ENCODE results near the gene PSMA6. TPM values are rescaled to one million over a fixed set of nuclear protein-coding genes. Genes with fewer than 3 reads are reported as not detected.
A peak's percentile ranks its signal among the peaks of the same experiment; 100 is the strongest.
"Not testable (repeated sequence)": the region's sequence is repeated elsewhere in the genome, so short reads cannot be mapped to it uniquely, and the experiment has no call there.

PSMA6 gene
- total RNA-seq: 175 TPM

DNA sequence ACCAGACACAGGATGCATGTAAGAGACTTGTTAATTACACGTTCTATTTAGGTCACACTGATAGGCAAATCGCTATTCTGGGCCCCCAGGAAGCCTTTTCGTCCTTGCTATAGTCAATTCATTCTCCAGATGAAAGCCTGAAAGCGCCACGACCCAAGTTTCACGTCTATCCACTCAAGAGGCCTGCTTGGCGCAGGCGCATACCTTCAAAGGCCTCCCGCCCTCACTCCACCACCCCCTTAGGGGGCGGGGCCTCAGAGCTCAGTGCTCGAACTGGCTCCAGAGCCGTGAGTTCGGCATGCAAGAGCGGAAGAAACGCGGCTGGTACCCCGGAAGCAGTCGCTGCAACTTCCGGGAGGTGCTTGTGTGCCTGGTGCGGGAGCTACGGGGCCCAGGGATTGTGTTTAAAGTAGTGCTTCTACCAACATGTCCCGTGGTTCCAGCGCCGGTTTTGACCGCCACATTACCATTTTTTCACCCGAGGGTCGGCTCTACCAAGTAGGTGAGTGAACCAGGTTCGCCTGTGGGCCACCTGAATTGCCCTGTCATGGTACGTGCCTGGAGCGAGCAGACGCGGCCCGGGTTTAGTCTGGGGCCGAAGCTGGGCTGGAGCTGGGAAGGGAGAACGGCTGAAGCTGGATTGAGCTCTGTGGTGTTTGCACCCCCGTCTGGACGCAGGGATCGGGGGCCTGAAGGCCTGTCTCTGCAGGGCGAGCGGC, at the start of gene PSMA6:
PSMA6 (plus strand) TSS at position 332 of the 719 bp plus-strand sequence; CDS start at position 427, 95 bp downstream.
- DNase-seq: peak; percentile 99

DNA sequence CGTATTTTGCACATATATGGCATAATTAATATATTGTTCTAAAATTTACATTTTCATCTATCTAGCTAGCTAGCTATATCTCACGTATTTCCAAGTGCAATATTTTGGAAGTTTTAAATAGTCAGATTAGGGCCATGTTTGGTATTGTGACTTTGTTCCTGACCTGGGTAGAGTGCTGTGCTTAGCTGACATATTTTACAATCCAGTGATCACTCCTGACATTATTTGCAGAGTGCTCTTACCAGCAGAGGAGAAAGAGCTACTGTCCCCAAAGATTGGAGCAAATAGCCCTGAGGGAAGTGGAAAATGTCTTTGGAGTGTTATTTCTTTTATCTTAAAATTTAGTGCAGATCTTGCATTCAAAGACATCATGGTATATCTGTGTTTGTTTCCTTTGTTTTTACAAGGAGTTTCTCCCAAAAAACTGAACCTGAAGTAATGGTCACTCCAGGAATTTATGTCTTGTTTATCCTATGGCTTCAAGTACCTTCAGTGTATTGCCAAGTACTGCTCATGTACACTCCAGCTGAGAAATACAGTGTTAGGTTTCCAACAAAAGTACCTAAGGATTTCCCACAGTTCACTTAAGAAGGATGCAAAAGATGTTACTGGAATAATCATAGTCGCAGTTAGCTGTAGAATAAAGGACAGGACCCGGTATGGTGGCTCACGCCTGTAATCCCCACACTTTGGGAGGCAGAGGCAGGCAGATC, 49.4 kb upstream of the PSMA6 start:
- DNase-seq: no peak

DNA sequence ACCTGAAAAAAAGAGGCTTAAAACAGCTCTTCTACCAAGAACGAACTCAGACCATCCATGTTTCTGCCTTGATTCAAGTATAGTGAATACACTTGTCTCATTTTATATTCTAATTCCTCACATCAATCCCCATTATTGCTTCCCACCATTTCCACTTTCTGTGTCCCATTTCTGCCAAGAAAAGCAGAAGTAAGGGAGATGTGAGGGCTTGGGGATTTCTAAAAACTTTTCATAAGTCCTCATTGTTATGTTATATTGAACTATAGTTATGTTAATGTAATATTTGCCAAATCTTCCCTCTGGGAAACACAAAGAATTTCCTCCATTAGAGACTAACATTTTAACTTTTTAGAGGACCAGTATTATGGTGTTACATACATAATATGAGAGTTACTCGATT, 48.2 kb upstream of the PSMA6 start:
- DNase-seq: no peak

DNA sequence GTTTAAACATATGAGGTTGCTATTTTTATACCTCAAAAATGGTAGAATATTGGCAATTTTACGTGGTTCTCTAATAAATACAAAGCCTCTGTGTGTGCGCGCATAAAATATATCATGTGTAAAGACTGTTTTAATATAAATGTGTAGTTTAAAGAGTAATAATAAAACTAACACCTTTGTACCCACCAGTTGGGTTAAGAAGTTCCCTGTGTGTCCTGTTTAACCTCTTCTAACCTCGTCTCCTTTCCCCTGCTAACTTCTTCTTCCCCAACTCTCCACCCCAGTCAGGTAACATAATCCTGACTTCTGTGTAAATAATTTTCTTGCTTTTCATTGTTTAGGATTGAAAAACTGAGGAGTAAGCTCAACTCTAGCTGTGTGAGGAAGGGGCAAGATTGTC, 47.6 kb upstream of the PSMA6 start:
- DNase-seq: no peak

DNA sequence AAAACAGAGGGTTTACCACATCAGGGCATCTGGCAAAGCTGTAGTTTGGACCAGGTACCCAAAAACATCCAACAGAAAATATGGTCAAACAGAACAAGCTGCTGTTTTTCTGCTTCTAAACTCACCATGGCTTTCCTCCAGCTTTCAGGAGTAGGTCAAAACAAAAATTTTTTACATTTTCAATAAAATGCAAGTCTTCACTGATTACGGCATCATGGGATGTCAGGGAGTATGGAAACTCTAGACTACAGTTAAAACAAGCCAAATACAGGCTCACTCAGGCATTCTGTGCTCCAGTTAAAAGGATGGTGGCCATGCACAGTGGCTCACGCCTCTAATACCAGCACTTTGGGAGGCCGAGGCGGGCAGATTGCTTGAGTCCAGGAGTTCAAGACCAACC, 47.1 kb upstream of the PSMA6 start:
- no peak for DNase-seq

DNA sequence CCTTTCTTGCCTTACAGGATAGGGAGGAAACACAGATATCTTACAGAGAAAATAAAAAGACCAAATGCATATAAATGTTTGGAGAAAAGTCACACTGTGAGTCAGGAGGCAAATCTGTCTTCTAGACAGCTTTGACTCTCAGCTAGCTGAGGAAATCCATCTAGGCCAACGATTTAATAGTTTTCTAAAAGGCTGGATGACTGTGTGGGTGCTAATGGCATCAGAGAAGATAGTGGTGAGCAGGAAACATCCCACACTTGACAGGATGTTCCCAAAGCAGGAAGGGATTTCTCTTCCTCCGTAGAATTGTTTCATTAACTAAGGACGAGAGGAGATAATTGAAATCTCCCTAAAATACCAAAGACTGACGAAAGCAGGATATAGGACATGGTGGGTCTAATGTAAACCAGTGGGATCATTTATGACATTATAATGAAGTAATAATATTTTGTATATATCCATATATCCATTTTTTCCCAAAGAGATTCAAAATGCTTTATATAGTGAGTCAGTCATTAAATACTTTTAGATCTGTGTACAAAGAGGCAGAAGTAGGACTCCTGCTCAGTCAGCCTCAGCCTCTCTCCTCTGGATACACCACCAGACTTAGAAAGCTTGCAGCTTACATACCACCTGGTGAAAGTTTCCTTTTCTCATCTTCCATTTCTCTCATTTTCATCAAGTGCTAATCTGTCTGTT, 44.3 kb upstream of the PSMA6 start:
- DNase-seq: no peak

DNA sequence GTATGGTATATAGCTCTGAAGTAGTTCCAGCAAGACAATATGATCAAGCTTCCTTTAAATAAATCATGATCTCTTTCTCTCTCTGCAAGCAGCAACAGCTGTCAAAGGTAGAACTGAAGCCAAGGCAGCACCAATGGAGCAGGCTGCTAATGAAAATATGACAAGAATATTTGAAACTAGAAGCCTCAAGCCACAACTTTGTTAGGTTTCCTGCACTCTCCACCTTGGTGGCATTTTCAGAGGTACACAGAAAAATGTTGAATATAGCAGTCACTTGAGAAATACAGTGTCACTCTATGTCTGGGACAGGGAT, 43.8 kb upstream of the PSMA6 start:
- no peak for DNase-seq

DNA sequence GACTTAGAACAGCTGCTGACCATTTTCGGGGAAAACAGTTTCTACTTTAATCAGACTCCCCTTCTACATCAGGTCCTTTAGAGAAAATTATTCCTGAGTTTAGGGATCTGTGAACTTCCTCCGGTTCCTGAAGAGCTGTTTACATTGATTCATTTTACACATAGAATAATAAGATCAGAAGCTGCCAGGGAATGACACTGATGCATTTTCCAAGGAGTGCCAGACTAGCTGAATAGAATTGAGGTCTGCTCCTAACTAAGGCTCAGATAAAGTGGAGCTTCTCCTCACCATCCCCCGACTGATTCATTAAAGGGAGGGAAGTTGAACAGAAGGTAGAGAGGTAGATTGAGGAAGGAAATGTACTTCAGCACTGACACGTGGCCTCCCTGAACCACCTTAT, 41.9 kb upstream of the PSMA6 start:
- DNase-seq: no peak

DNA sequence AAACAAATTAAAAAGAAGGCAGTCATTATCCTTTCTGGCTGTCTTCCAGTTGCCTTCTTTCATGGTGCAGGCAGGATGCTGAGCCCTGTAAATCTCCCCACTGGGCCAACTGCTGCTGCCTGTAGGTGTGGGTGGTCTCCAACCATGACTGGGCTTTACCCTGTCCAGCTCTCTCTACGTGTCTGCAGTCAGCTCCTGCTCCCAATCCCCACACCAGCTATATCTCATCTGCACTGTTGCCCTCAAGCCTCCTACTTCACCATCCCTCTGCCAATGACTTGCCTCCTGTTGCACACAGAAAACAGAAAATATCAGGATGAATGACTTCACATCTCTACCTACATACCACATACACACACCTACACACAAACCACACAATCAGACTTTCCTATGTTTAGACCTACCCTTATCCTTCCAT, 39.7 kb upstream of the PSMA6 start:
- DNase-seq: no peak

DNA sequence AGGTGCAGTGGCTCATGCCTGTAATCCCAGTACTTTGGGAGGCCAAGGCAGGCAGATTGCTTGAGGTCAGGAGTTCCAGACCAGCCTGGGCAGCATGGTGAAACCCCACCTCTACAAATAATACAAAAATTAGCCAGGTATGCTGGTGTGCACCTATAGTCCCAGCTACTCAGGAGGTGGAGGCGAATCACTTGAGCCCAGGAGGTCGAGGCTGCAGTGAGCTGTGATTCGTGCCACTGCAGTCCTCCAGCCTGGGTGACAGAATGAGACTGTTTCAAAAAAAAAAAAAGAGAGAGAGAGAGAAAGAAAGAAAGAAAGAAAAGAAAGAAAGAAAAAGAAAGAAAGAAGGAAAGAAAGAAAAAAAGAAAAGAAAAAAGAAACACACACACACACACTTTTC, 39.1 kb upstream of the PSMA6 start:
- DNase-seq: not testable (repeated sequence)

DNA sequence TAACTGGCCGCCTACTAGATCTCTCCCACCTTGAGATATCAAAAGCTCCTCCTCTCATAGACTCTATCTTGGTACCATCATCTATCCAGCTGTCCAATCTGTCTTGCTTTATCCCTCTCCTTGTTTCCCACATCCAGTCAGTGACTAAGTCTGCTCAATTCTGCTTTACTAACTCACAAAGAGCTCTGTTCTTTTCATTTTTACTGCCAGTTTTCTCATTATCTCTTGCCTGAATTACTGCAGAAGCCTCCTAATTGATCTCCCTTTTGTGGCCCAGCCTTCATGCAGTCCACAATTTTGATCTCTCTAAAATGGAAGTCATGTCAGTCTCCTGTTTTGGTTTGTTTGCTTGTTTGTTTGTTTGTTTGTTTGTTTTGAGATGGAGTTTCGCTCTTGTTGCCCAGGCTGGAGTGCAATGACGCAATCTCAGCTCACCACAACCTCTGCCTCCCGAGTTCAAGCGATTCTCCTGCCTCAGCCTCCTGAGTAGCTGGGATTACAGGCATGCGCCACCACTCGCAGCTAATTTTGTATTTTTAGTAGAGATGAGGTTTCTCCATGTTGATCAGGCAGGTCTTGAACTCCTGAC, 38.1 kb upstream of the PSMA6 start:
- DNase-seq: not testable (repeated sequence)

DNA sequence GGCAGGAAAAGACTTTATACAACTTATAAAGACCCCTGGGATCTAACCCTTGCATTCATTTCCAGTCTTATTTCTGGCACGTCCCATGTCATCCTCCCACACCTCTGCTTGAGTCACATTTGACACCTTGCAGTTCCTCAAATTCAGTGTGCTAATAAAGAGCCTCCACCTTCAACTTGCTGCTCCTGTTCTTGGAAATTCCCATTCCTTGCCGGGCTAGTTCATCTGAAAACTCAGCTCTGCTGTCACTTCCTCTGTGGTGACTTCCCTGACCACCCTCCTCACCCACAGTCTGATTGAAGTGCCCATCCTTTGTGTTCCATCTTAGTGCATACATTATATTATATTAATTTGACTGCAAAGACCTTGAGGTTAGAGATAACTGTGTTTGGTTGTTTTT, 37.4 kb upstream of the PSMA6 start:
- no peak for DNase-seq

DNA sequence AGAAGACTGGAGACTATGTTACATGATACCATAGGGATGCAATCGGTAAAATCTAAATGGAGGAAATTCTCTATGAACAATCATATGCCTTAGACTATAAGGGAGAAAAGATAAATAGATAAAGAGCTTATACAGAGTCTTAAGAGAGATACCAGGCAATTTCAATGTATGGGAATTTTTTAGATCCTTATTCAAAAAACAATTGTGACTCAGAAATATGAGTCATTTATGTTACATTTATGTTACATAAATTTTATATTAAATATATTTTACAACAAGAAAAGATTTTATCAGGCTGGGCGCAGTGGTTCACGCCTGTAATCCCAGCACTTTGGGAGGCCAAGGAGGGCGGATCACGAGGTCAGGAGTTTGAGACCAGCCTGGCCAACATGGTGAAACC, 36.5 kb upstream of the PSMA6 start:
- no peak for DNase-seq

DNA sequence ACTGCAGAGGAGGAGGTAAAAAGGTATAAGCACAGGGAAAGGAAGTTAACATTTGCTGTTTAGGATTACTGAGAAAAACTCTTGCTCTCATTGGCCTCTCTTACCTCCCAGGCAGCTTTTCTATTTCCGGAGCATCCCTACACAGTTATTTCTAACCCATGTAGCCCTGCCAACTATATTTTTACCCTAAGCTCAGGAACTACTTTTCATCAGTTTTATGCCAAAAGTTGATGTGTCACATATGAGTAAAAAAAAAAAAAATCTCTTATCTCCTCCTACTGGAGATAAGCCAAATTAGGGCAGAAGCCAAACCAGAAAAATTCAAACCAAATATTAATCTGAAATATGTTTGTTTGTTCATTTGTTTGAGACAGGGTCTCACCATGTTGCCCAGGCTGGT, 34.4 kb upstream of the PSMA6 start:
- DNase-seq: no peak

DNA sequence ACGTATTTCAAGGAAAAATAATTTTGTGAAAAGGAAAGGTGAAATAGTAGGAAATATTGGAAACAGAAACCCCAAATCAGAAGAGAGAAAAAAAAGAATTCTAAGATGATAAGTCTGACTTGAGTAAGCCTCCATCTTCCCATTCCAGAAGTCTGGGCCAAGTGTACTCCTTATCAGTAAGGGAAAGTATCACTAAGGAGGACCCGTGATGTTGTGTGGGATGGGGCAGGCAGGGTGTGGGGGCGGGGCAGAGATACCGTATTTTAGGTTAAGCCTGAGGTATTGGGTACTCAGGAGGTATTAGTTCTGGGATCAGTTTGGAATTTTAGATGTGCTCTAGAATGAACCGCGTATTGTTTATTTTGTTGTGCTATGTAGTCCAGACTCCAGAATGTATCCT, 33.8 kb upstream of the PSMA6 start:
- no peak for DNase-seq

DNA sequence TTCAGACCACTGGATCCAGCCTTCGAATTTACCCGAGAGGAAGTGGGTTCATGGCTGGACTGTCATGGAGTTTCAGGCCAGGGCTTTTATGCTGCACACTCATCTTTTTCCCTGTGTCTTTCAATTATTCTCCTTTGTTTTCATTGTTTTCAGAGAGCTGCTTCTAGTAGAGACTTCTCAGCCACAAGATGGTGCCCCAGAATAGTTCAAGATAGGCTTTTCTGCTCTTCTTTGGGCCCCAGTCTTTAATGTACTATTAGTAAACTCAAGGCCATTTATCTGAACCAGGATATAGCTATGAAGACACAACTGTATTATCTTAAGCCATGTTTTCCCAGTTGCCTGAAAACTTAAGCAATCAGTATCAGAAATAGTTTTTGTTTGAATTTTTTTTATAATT, 30.4 kb upstream of the PSMA6 start:
- DNase-seq: no peak

DNA sequence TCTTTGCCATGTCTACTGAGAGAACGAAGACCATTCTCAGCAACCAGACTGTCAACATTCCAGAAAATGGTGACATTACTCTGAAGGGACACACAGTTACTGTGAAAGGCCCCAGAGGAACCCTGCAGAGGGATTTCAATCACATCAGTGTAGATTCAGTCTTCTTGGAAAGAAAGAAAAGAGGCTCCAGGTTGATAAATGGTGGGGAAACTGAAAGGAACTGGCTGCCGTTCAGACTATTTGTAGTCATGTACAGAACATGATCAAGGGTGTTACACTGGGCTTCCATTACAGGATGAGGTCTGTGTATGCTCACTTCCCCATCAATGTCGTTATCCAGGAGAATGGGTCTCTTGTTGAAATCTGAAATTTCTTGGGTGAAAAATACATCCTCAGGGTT, 29.7 kb upstream of the PSMA6 start:
- no peak for DNase-seq

DNA sequence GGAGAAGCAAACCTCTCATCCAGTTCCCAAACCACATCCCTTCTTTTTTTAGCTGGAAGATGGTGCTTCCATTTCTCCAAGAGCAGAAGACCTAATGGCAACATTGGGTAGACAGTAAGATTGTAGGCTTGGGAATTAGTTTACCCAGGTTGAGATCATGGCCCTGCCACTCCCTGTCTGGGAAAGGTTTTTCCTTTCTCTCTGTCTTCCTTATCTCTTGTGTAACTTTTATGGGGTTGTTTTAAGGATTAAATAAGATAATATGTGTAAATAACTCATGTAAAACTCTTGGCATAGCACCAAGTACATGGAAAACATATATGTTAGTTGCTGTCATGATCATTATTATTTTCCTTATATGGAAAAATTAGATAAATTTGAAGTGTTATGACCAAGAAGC, 23.2 kb upstream of the PSMA6 start:
- no peak for DNase-seq

DNA sequence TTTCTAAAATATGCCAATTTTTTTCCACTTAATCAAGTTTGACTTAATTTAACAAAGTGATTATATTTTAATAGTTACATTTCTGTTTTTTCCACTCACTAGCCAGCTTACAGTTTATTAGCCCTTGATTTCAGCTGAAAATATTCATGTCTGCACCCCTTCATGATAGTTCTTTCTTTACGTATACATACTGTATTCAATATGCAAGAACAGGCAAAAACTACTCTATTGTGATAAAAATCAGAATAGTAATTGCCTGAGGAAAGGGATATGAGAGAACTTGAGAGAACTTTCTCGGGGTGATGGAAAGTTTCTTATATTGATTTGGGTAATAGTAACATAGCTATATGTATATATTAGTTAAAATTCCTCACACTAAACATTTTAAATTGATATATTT, 17.4 kb upstream of the PSMA6 start:
- no peak for DNase-seq

DNA sequence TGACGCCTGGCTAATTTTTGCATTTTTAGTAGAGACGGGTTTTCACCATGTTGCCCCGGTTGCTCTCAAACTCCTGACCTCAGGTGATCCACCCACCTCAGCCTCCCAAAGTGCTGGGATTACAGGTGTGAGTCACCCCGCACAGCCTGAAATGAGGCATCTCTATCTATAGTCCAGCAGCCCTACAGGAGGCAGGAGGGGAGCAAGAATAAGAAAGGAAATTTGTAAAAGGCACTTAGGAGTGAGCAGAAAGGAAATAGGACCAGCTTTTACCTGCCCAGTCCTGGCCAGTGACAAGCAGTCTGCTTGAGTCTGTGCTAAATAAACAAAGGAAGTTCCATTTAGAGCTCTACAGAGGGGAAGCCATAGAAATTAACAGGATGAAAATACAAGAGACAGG, 15.0 kb upstream of the PSMA6 start:
- no peak for DNase-seq

DNA sequence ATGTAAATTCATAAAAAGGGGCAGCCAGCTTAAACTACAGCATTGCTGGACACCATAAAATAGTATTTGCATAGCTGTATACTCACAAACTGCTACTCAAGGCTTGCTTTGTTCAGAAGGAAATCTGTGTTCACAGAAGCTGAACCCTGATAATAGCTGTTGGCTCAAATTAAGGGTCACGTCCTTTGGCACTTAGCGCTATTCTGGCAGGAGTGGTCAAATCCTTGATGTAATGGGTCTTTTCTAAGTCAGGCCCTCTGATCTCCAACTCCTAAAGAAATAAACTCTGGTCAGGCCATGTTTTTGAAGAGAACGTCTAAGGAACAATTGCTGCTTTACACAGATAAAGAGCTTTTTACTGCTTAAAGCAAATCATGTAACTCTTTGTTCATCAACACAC, 12.8 kb upstream of the PSMA6 start:
- no peak for DNase-seq

DNA sequence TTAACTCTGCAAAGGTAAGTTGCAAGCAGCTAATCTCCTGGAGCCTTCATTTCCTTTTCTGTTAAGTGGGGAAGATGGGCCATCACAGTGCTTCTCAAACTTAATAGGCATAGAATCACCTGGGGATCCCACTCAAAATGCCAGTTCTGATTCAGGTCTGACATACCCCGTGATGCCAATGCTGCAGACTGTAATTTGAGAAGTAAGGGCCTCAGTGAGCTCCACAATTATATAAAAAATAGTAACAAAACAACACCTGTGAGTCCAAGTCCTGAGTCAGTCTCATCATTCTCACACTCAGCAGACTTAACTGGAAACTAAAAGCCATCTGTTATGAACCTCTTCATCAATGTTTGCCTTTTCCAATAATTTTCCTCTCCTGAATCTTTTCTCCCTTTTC, 10.8 kb upstream of the PSMA6 start:
- DNase-seq: no peak

DNA sequence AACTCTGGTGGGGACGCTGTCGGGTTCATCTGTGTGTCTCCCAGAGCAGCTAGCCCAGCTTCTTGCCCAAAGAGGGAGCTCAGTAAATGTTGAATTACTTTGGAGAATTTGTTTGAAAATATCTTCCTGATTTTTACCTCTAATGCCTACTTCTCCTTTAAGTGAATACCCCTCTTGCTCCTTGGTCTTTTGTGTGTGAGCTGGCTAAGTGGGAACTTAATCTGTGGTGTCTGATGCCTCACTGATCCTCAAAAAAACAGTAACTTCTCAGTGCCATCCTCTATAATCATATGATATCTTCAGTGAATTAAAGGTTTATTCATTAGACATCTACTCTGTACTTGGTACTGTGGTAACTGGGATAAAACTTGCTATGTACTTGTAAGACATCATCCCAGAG, 7.7 kb upstream of the PSMA6 start:
- DNase-seq: no peak

All from occipital lobe (tissue), 2 donors.